Kidney epithelial cell (primary cell): Measurements from ENCODE around the gene TOB2. TPM values are rescaled to one million over a fixed set of nuclear protein-coding genes. Genes with fewer than 3 reads are reported as not detected.
"Not testable (repeated sequence)": the region's sequence is repeated elsewhere in the genome, so short reads cannot be mapped to it uniquely, and the experiment has no call there.

Source experiments
- DNase-seq: peaks from one replicate; pipeline ENCODE4 v3.0.0-alpha.2; 2010; ENCODE audit warnings: low read depth
- H3K27me3 ChIP-seq: 2 replicates; pipeline ENCODE4 v1.6.0; 2011; ENCODE audit warnings: low read length; ENCODE audit not compliant: control insufficient read depth, insufficient read depth
- H3K36me3 ChIP-seq: 2 replicates; pipeline ENCODE4 v1.5.1; 2011; ENCODE audit warnings: low read length; ENCODE audit not compliant: control insufficient read depth, insufficient read depth
- H3K4me3 ChIP-seq: 2 replicates; pipeline ENCODE4 v1.5.1; 2011; ENCODE audit warnings: low read depth, mild to moderate bottlenecking, control low read depth, low read length
- CTCF ChIP-seq: IDR thresholded peaks from 2 replicates; pipeline ENCODE4 v1.5.1; 2011; ENCODE audit warnings: mild to moderate bottlenecking, moderate library complexity, low read length, control low read depth, inconsistent platforms; ENCODE audit not compliant: insufficient read depth, poor library complexity, severe bottlenecking
- total RNA-seq: library from RNA; depleted of rRNA; stranded (reverse); fragments of >200 nt; gene quantifications from 2 replicates; pipeline ENCODE4 v1.2.3, GENCODE V29; 2015

Gene TOB2
- total RNA-seq, 1 donor from 2014 or later: 31.2 TPM

- no peak overlapping the region for H3K4me3 ChIP-seq
- DNase-seq: no peak
- no peaks in the 10 kb centered on the region for H3K27me3 ChIP-seq
- no peak for TF ChIP-seq CTCF
- H3K36me3 ChIP-seq: no peaks in the 10 kb centered on the region
Measured at GRCh38 chr22:41471568-41471967, 25.0 kb upstream of the TOB2 start.

GRCh38 chr22:41470886-41471285 lies 24.3 kb upstream of the TOB2 start:
- no peak for DNase-seq
- H3K4me3 ChIP-seq: no peak overlapping the region
- TF ChIP-seq CTCF: no peak
- H3K27me3 ChIP-seq: no peaks in the 10 kb centered on the region
- H3K36me3 ChIP-seq: peaks cover 1% of the 10 kb centered on the region

DNA sequence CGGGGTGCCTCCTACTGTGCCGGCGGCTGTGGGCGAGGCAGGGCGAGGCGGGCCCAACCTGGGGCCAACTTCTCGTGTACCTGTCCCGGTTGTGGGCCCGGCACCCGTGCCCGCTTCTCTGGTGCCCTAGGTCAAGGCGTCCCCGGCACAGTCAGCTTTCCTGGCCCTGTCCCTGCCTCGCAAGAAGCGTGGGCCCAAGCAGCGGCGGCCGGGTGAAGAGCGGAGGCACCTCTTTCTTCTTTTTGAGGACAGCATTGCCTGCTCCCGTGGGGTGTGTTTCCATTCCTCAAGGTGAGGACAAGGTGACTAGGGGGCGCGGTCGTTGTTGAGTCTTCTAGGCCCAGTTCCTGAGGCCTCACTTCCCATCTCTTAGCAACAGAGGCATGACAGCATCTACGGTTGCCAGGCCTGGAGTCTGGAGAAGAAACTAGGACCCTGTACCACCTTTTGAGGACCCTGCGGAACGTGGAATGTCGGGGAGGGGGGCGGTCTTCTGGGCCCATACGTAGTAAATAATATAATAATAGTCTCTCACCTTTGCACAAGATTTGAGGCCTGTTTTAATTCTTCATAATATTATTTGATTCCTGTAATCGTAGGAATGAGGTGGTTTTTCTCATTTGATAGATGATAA lies 22.7 kb upstream of the TOB2 start:
- no peak for DNase-seq
- no peak for TF ChIP-seq CTCF
- H3K4me3 ChIP-seq: peak overlapping the region; percentile 92
- no peaks in the 10 kb centered on the region for H3K27me3 ChIP-seq
- H3K36me3 ChIP-seq: peaks cover 3% of the 10 kb centered on the region

- Histone ChIP-seq H3K36me3 (peaks cover 3% of the 10 kb centered on the region), H3K27me3 (no peaks in the 10 kb centered on the region)
Measured at GRCh38 chr22:41468381-41469217, 22.0 kb upstream of the TOB2 start, which contains the start of the genes ACO2 and PHF5A. ACO2 (plus strand) TSS chr22:41469117; CDS start chr22:41469147, 30 bp downstream. PHF5A (minus strand) TSS chr22:41468692; CDS start chr22:41468653, 39 bp downstream.

DNA sequence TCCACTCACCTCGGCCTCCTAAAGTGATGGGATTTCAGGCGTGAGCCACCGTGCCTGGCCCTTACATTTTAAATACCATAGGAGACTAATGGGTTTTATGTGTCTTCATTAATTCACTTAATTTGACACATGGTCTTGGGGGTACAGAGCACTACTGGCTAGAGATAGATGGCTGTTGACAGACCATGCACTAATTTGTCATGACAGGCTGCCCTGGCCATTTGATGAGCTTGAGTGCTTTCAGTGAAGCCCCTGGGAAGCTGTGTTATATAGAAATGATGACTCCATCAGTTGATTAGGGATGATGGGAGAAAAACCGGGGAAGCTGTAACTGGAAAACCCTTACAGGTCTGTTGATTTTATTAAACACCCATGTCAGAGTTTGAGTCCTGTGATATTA lies 15.3 kb upstream of the TOB2 start:
- Histone ChIP-seq H3K27me3 (no peaks in the 10 kb centered on the region), H3K36me3 (peaks cover 3% of the 10 kb centered on the region), H3K4me3 (no peak overlapping the region)
- no peak for DNase-seq
- TF ChIP-seq CTCF: no peak

More at GRCh38 chr22:41468381-41469217, 22.0 kb upstream of the TOB2 start, which contains the start of the genes ACO2 and PHF5A:
- peak; percentile 89 for DNase-seq
- TF ChIP-seq CTCF: no peak
- H3K4me3 ChIP-seq: peak within 1 kb of the TSS; percentile 92

- H3K36me3 ChIP-seq, H3K27me3 ChIP-seq, H3K4me3 ChIP-seq, DNase-seq: not testable (repeated sequence)
Measured at GRCh38 chr22:41460071-41460470, 13.5 kb upstream of the TOB2 start.
